Astrocyte of the spinal cord (primary cell): ENCODE data around the gene MBL2.

ENCODE experiments used
- DNase-seq: peaks from one replicate; pipeline ENCODE4 v3.0.0; 2011; ENCODE audit warnings: low read depth, low spot score
- H3K4me3 ChIP-seq: 2 replicates; pipeline ENCODE4 v1.5.1; 2011; ENCODE audit warnings: low read depth, mild to moderate bottlenecking, low read length, moderate library complexity
- in situ Hi-C: cut with HindIII; loops from 2 replicates; pipeline ENCODE4 v1.10.0; 2017; ENCODE audit warnings: low sequenced_read_pairs
- TF ChIP-seq, protein P1 (sequence below): IDR thresholded peaks from 2 replicates; pipeline ENCODE4 v1.5.1; 2012; ENCODE audit warnings: low read depth, mild to moderate bottlenecking, low read length, inconsistent platforms

MBL2 gene

DNA sequence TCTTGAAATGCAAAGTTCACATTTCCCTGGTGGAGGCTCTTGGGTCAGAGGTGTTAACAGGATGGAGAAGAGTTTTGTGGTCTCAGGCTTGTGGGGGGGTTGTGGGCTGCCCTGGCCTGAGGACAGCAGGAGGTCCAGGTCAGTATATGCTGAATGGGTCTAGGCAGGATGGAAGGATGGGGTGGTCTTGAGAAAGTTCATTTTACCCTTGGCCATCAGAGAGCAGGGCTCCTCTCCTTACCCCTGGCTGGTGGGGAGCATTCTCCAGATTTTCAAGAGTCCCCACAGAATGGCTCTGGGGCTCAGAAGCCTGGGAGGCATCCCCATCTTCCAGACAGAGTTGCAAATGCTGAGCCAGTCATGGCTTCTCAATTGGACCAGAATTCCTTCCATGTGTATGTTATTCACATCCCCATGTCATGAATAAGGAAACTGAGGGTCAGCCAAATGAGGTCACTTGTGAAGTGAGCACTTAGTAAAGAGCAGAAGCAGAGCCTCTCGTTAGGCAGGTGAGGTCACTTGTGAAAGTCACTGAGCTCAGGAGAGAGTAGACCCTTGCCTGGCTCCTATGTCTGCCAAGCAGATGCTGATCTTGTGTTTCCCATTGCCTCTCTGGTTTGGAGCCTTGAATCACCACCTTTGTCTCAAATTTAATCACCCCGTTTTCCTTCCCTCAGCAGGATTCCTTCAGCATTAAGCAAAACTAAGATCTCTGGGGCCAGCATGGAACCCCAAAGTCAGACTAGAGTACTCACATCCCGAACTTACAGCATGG is 33.0 kb downstream of the MBL2 start:
- DNase-seq = no peak
- no peak overlapping the region for H3K4me3 ChIP-seq
- TF ChIP-seq, protein P1, sequence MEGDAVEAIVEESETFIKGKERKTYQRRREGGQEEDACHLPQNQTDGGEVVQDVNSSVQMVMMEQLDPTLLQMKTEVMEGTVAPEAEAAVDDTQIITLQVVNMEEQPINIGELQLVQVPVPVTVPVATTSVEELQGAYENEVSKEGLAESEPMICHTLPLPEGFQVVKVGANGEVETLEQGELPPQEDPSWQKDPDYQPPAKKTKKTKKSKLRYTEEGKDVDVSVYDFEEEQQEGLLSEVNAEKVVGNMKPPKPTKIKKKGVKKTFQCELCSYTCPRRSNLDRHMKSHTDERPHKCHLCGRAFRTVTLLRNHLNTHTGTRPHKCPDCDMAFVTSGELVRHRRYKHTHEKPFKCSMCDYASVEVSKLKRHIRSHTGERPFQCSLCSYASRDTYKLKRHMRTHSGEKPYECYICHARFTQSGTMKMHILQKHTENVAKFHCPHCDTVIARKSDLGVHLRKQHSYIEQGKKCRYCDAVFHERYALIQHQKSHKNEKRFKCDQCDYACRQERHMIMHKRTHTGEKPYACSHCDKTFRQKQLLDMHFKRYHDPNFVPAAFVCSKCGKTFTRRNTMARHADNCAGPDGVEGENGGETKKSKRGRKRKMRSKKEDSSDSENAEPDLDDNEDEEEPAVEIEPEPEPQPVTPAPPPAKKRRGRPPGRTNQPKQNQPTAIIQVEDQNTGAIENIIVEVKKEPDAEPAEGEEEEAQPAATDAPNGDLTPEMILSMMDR = no peak
- in situ Hi-C loops = no loop called here

DNA sequence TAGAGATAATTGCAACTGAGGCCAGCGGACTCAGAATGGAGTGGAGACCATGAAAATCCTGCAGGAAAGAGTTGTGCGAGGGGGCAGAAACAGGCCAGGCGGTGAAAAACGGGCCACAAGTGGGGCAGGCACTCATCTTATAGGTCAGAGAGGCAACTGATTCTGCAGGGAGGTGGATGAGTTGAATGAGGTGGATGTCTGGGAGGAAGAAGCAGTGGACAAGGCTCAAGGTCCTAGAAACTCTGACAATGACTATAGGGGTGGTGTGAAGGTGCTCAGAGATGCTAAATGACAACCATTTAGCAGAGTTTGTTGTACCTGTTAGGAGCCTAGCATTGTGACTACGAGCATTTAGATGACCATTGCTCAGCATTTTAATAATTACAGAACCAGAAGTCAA is 33.6 kb downstream of the MBL2 start:
- in situ Hi-C loops = no loop called here
- no peak for DNase-seq
- TF ChIP-seq, protein P1 = no peak
- no peak overlapping the region for H3K4me3 ChIP-seq

DNA sequence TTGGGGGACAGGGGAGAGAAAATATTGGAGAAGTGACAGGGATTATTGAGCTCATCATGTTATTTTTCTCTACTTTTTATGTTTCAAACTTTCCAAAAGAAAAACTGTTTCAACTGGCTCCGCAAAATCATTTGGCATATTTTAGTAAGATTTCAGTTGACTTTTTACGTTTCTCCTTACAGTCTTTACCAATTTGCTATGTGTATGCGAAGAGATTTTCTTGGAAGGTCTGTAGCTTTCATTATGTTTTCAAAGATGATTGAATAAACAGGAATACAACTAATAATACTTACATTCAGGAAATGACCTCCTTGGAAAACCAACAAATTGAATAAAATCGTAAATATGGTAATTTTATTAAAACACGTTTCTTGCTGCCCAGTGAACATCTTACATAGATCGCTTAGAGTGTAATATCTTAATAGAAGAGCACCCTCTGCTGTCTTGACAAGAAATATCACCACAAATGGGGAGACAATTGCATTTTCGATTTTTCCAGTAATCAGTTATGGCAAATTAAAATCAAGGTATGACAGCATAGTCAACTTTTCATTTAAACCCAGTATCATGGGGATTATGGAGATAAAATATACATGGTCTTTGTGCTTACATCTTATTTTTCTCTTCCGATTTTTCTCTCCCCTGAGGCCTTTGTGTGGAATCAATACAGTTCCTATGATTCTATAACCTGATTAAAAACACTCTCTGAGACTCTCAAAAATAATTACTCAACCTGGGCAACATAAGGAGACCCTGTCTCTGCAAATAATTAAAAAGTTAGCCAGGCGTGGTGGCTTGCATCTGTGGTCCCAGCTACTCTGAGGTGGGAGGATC is 43.1 kb downstream of the MBL2 start:
- in situ Hi-C loops = no loop called here
- TF ChIP-seq, protein P1 = peak; percentile 57
- H3K4me3 ChIP-seq = no peak overlapping the region
- peak; percentile 51 for DNase-seq

DNA sequence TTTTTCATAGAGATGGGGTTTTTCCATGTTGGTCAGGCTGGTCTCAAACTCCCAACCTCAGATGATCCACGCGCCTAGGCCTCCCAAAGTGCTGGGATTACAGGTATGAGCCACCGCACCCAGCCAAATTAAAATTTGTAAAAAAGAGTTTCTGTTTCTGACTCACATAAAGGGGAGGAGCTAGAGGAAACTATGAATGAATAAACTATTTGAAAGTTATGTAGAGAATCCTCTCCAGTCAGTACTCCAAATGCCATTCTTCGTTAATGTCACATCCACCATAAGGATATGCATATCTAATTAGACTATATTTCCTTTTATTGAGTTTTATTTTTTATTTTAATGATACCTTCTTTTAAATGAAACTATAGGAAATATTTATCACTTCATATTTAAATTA is 52.6 kb downstream of the MBL2 start:
- DNase-seq = no peak
- in situ Hi-C loops = no loop called here
- TF ChIP-seq, protein P1 = no peak
- H3K4me3 ChIP-seq = no peak overlapping the region
